GM23338 (cell line): ENCODE measurements around the gene NLGN1. TPM values are rescaled to one million over a fixed set of nuclear protein-coding genes. Genes with fewer than 3 reads are reported as not detected.

ENCODE experiments used
- ATAC-seq: fragments of 200-7000 bp; cut with Tn5 transposase; 3 replicates; pipeline ENCODE4 v1.9.1; 2020
- DNase-seq: peaks from one replicate; pipeline ENCODE4 v3.0.0-alpha.2; 2015; ENCODE audit warnings: low spot score
- H2AFZ ChIP-seq: fragments of 200-600 bp; sonication (generic); 2 replicates; pipeline ENCODE4 v1.8.0; 2016; ENCODE audit warnings: antibody characterized with exemption, mild to moderate bottlenecking, moderate library complexity
- H3F3A ChIP-seq: fragments of 200-600 bp; sonication (generic); replicated peaks from 2 replicates; pipeline ENCODE4 v1.8.0; 2017; ENCODE audit warnings: antibody characterized with exemption, mixed run types, low read depth
- H3K27ac ChIP-seq: fragments of 200-600 bp; sonication (generic); 2 replicates; pipeline ENCODE4 v1.6.1; 2016; ENCODE audit warnings: low read depth
- H3K27me3 ChIP-seq: fragments of 200-600 bp; sonication (generic); 2 replicates; pipeline ENCODE4 v1.8.0; 2016; ENCODE audit warnings: mild to moderate bottlenecking, mixed run types, moderate library complexity; ENCODE audit not compliant: insufficient read depth
- H3K36me3 ChIP-seq: fragments of 200-600 bp; sonication (generic); 2 replicates; pipeline ENCODE4 v1.8.0; 2016; ENCODE audit warnings: mild to moderate bottlenecking; ENCODE audit not compliant: insufficient read depth
- H3K4me1 ChIP-seq: fragments of 200-600 bp; sonication (generic); 2 replicates; pipeline ENCODE4 v1.8.0; 2016; ENCODE audit warnings: mild to moderate bottlenecking, moderate library complexity; ENCODE audit not compliant: insufficient read depth
- H3K4me2 ChIP-seq: fragments of 200-600 bp; sonication (generic); 2 replicates; pipeline ENCODE4 v1.7.1; 2017; ENCODE audit warnings: mixed run types
- H3K4me3 ChIP-seq: fragments of 200-600 bp; sonication (generic); 2 replicates; pipeline ENCODE4 v1.6.1; 2016; ENCODE audit warnings: mixed run types
- H3K79me2 ChIP-seq: fragments of 200-600 bp; sonication (generic); replicated peaks from 2 replicates; pipeline ENCODE4 v1.8.0; 2017; ENCODE audit warnings: mild to moderate bottlenecking; ENCODE audit not compliant: insufficient read depth
- H3K9me2 ChIP-seq: fragments of 200-600 bp; sonication (generic); 2 replicates; pipeline ENCODE4 v1.8.0; 2017; ENCODE audit not compliant: insufficient read depth
- H4K20me1 ChIP-seq: fragments of 200-600 bp; sonication (generic); replicated peaks from 2 replicates; pipeline ENCODE4 v1.8.0; 2017; ENCODE audit warnings: mild to moderate bottlenecking; ENCODE audit not compliant: insufficient read depth
- H3K27ac Mint-ChIP-seq: 2 replicates; pipeline ENCODE4 v1.8.0; 2020; ENCODE audit warnings: inconsistent platforms, mild to moderate bottlenecking, moderate library complexity, mixed read lengths
- H3K27me3 Mint-ChIP-seq: 3 replicates; pipeline ENCODE4 v1.8.0; 2022; ENCODE audit warnings: low read depth, mild to moderate bottlenecking, moderate library complexity, mixed read lengths, inconsistent platforms; ENCODE audit not compliant: insufficient read depth, poor library complexity
- H3K36me3 Mint-ChIP-seq: 3 replicates; pipeline ENCODE4 v1.8.0; 2021; ENCODE audit warnings: low read depth, mild to moderate bottlenecking, inconsistent platforms, moderate library complexity, mixed read lengths
- H3K4me1 Mint-ChIP-seq: 3 replicates; pipeline ENCODE4 v1.8.0; 2020; ENCODE audit warnings: mild to moderate bottlenecking, inconsistent platforms, mixed read lengths
- H3K4me3 Mint-ChIP-seq: 3 replicates; pipeline ENCODE4 v1.8.0; 2021; ENCODE audit warnings: moderate library complexity, mild to moderate bottlenecking, inconsistent platforms, mixed read lengths
- H3K9me3 Mint-ChIP-seq: 3 replicates; pipeline ENCODE4 v1.8.0; 2020; ENCODE audit warnings: moderate library complexity, mild to moderate bottlenecking, inconsistent platforms, mixed read lengths
- CREB1 ChIP-seq: fragments of 250-450 bp; sonication (Bioruptor Pico); IDR thresholded peaks from 2 replicates; pipeline ENCODE4 v1.5.0; 2020; ENCODE audit warnings: low read depth, mild to moderate bottlenecking, moderate library complexity
- CTCF ChIP-seq, 2 experiments: fragments of 200-600 bp in 1 of 2; sonication (generic) in 1 of 2; conservative IDR thresholded peaks; 2 replicates each; pipeline versions ENCODE4 v1.5.1 to v1.6.1; 2016 to 2017; ENCODE audit warnings: antibody characterized with exemption in 2 of 2, low read depth in 2 of 2, mild to moderate bottlenecking in 2 of 2, moderate library complexity in 1 of 2
- ETS1 ChIP-seq: IDR thresholded peaks from 2 replicates; pipeline ENCODE4 v1.6.1; 2016; ENCODE audit warnings: antibody characterized with exemption
- EZH2 ChIP-seq: fragments of 200-600 bp; sonication (generic); IDR thresholded peaks from one replicate; pipeline ENCODE4 v1.8.0; 2017; ENCODE audit warnings: antibody characterized with exemption, mild to moderate bottlenecking, low read depth; ENCODE audit not compliant: unreplicated experiment
- EZH2phosphoT487 ChIP-seq: fragments of 200-600 bp; sonication (generic); IDR thresholded peaks from one replicate; pipeline ENCODE4 v1.8.1; 2018; ENCODE audit warnings: antibody characterized with exemption; ENCODE audit not compliant: unreplicated experiment
- JUNB ChIP-seq: IDR thresholded peaks from one replicate; pipeline ENCODE4 v1.6.1; 2016; ENCODE audit warnings: antibody characterized with exemption; ENCODE audit not compliant: unreplicated experiment
- NANOG ChIP-seq: IDR thresholded peaks from 2 replicates; pipeline ENCODE4 v1.6.1; 2016; ENCODE audit warnings: antibody characterized with exemption, borderline replicate concordance
- POLR2AphosphoS5 ChIP-seq: IDR thresholded peaks from 2 replicates; pipeline ENCODE4 v1.6.1; 2016; ENCODE audit warnings: antibody characterized with exemption, low read depth
- REST ChIP-seq: IDR thresholded peaks from one replicate; pipeline ENCODE4 v1.6.1; 2018; ENCODE audit warnings: antibody characterized with exemption; ENCODE audit not compliant: unreplicated experiment
- STAT1 ChIP-seq: IDR thresholded peaks from one replicate; pipeline ENCODE4 v1.6.1; 2016; ENCODE audit warnings: antibody characterized with exemption; ENCODE audit not compliant: unreplicated experiment
- ZNF114 ChIP-seq: fragments of 250-450 bp; sonication (Bioruptor Pico); IDR thresholded peaks from 2 replicates; pipeline ENCODE4 v1.5.0; 2020; ENCODE audit warnings: mild to moderate bottlenecking, moderate library complexity
- ZNF331 ChIP-seq: fragments of 250-450 bp; sonication (Bioruptor Pico); IDR thresholded peaks from 2 replicates; pipeline ENCODE4 v1.5.0; 2020; ENCODE audit warnings: low read depth, mild to moderate bottlenecking, moderate library complexity
- ZNF462 ChIP-seq: fragments of 250-450 bp; sonication (Bioruptor Pico); IDR thresholded peaks from 2 replicates; pipeline ENCODE4 v1.5.0; 2020; ENCODE audit warnings: mild to moderate bottlenecking, moderate library complexity
- polyA plus RNA-seq: library from polyadenylated mRNA; unstranded; fragments of >200 nt; fragmentation: Nextera tagmentation; extraction: Ambion mirVana; gene quantifications from 2 replicates; pipeline ENCODE4 v1.2.1, GENCODE V29; 2016
- total RNA-seq: library from RNA; depleted of rRNA; stranded (reverse); fragments of >200 nt; shearing (Covaris generic); gene quantifications from 2 replicates; pipeline ENCODE4 v1.2.3, GENCODE V29; 2014

Gene NLGN1
- total and polyA plus RNA-seq, 2 experiments from 2014 or later, result 6.5 to 18.6 TPM

- no peak overlapping the region for H2AFZ ChIP-seq
- H3K4me3 Mint-ChIP-seq, result no peak overlapping the region
- H3K36me3 ChIP-seq, result no peaks in the 10 kb centered on the region
- H3K4me1 ChIP-seq, result no peaks in the 10 kb centered on the region
- peaks cover 6% of the 10 kb centered on the region; the same call in 2 of the 3 replicates for H3K4me1 Mint-ChIP-seq
- no peak overlapping the region for H3K27ac ChIP-seq
- peaks cover 26% of the 10 kb centered on the region for H3K36me3 Mint-ChIP-seq
- no peak overlapping the region for H3K27ac Mint-ChIP-seq
- no peak overlapping the region for H3K4me3 ChIP-seq
- no peaks in the 10 kb centered on the region for H4K20me1 ChIP-seq
- no peaks in the 10 kb centered on the region for H3F3A ChIP-seq
- no peaks in the 10 kb centered on the region for H3K79me2 ChIP-seq
- TF ChIP-seq EZH2 (no peak), POLR2AphosphoS5 (no peak), ETS1 (no peak), ZNF114 (CRISPR knock-in tag) (no peak), CTCF (conservative IDR thresholded peaks at IDR 0.05; ENCODE audit: low read depth in 2 of 2) (no peak), STAT1 (no peak), NANOG (no peak), REST (no peak), ZNF331 (CRISPR knock-in tag) (no peak), JUNB (no peak), CREB1 (CRISPR knock-in tag) (no peak), EZH2phosphoT487 (no peak), ZNF462 (CRISPR knock-in tag) (no peak)
- ATAC-seq (no peak), DNase-seq (no peak)
- H3K27me3 Mint-ChIP-seq, result peaks cover 2% of the 10 kb centered on the region
- H3K9me2 ChIP-seq, result 0 out of 2 replicates have a peak, but pooled peaks cover 2% of the 10 kb centered on the region
- no peaks in the 10 kb centered on the region for H3K27me3 ChIP-seq
- H3K9me3 Mint-ChIP-seq, result peaks cover 15% of the 10 kb centered on the region
- no peak overlapping the region for H3K4me2 ChIP-seq
Measured at GRCh38 chr3:173841334-173841733, 443.8 kb downstream of the NLGN1 start.
